WTC11 (cell line): ENCODE measurements around the gene ITGA2B. TPM values are rescaled to one million over a fixed set of nuclear protein-coding genes. Genes with fewer than 3 reads are reported as not detected.

Source experiments
- ATAC-seq: fragments of 200-7000 bp; cut with Tn5 transposase; 2 replicates; pipeline ENCODE4 v1.10.0; 2021; ENCODE audit warnings: mild to moderate bottlenecking, moderate library complexity
- CTCF ChIA-PET: fragments of 300-600 bp; sonication (Branson Sonifier 250); formaldehyde crosslinking; loops from one replicate; lab custom pipeline; 2021; ENCODE audit warnings: antibody characterized with exemption; lab: Charles Lee
- POLR2A ChIA-PET: fragments of 350-600 bp; sonication (Branson Sonifier 250); formaldehyde crosslinking; loops from one replicate; lab custom pipeline; 2021; ENCODE audit warnings: antibody characterized with exemption; lab: Charles Lee
- DNase-seq: peaks from one replicate; pipeline ENCODE4 v3.0.0; 2021; ENCODE audit warnings: low spot score
- H3K27ac Mint-ChIP-seq: 2 replicates; pipeline ENCODE4 v1.8.0; 2021; ENCODE audit warnings: mixed read lengths
- H3K27me3 Mint-ChIP-seq: 2 replicates; pipeline ENCODE4 v1.8.0; 2021; ENCODE audit warnings: low read depth, mild to moderate bottlenecking, moderate library complexity, mixed read lengths
- H3K36me3 Mint-ChIP-seq: 2 replicates; pipeline ENCODE4 v1.8.0; 2021; ENCODE audit warnings: mixed read lengths
- H3K4me1 Mint-ChIP-seq: 2 replicates; pipeline ENCODE4 v1.8.0; 2022; ENCODE audit warnings: mixed read lengths
- H3K4me3 Mint-ChIP-seq: 2 replicates; pipeline ENCODE4 v1.8.0; 2021; ENCODE audit warnings: mild to moderate bottlenecking, moderate library complexity, mixed read lengths
- H3K9me3 Mint-ChIP-seq: 2 replicates; pipeline ENCODE4 v1.8.0; 2021; ENCODE audit warnings: mixed read lengths
- ARID4B ChIP-seq: sonication (generic); formaldehyde crosslinking; IDR thresholded peaks from 2 replicates; pipeline ENCODE4 v1.8.0; 2023; ENCODE audit warnings: missing genetic modification reagents, mild to moderate bottlenecking, borderline replicate concordance
- CREM ChIP-seq: sonication (generic); formaldehyde crosslinking; IDR thresholded peaks from 2 replicates; pipeline ENCODE4 v1.8.1; 2022; ENCODE audit warnings: mild to moderate bottlenecking, missing genetic modification reagents, moderate library complexity
- E2F1 ChIP-seq: sonication (generic); formaldehyde crosslinking; IDR thresholded peaks from 2 replicates; pipeline ENCODE4 v1.8.0; 2022; ENCODE audit warnings: mild to moderate bottlenecking, missing genetic modification reagents
- ELF4 ChIP-seq: sonication (generic); formaldehyde crosslinking; IDR thresholded peaks from 2 replicates; pipeline ENCODE4 v1.8.1; 2022; ENCODE audit warnings: low read depth, mild to moderate bottlenecking, moderate library complexity, missing genetic modification reagents
- FOXK1 ChIP-seq: sonication (generic); formaldehyde crosslinking; IDR thresholded peaks from 2 replicates; pipeline ENCODE4 v1.8.0; 2022; ENCODE audit warnings: mild to moderate bottlenecking, moderate library complexity, missing genetic modification reagents
- FOXP4 ChIP-seq: sonication (generic); formaldehyde crosslinking; IDR thresholded peaks from 2 replicates; pipeline ENCODE4 v1.8.0; 2022; ENCODE audit warnings: mild to moderate bottlenecking, missing genetic modification reagents
- HMGA2 ChIP-seq: fragments of 250-450 bp; sonication (Bioruptor Pico); IDR thresholded peaks from 2 replicates; pipeline ENCODE4 v1.4.0; 2021; ENCODE audit warnings: mild to moderate bottlenecking, moderate library complexity
- JUN ChIP-seq: sonication (generic); formaldehyde crosslinking; IDR thresholded peaks from 2 replicates; pipeline ENCODE4 v1.8.0; 2023; ENCODE audit warnings: mild to moderate bottlenecking, missing genetic modification reagents
- KAT7 ChIP-seq: sonication (generic); formaldehyde crosslinking; IDR thresholded peaks from 2 replicates; pipeline ENCODE4 v1.8.1; 2023; ENCODE audit warnings: missing genetic modification reagents, mild to moderate bottlenecking, borderline replicate concordance
- MYBL2 ChIP-seq: sonication (generic); formaldehyde crosslinking; IDR thresholded peaks from 2 replicates; pipeline ENCODE4 v1.8.1; 2023; ENCODE audit warnings: mild to moderate bottlenecking, moderate library complexity, missing genetic modification reagents
- NFE2L1 ChIP-seq: sonication (generic); formaldehyde crosslinking; IDR thresholded peaks from 2 replicates; pipeline ENCODE4 v1.8.1; 2023; ENCODE audit warnings: missing genetic modification reagents
- NFYB ChIP-seq: sonication (generic); formaldehyde crosslinking; conservative IDR thresholded peaks from 2 replicates; pipeline ENCODE4 v1.8.0; 2022; ENCODE audit warnings: low read depth, missing genetic modification reagents
- OVOL2 ChIP-seq: fragments of 250-450 bp; sonication (Bioruptor Pico); IDR thresholded peaks from 2 replicates; pipeline ENCODE4 v1.9.0; 2021; ENCODE audit warnings: mild to moderate bottlenecking, borderline replicate concordance
- SP1 ChIP-seq: sonication (generic); formaldehyde crosslinking; conservative IDR thresholded peaks from 2 replicates; pipeline ENCODE4 v1.8.1; 2022; ENCODE audit warnings: missing genetic modification reagents
- TCF7 ChIP-seq: sonication (generic); formaldehyde crosslinking; IDR thresholded peaks from 2 replicates; pipeline ENCODE4 v1.8.0; 2022; ENCODE audit warnings: mild to moderate bottlenecking, low read depth, missing genetic modification reagents, moderate library complexity
- TP53 ChIP-seq: sonication (generic); formaldehyde crosslinking; IDR thresholded peaks from 2 replicates; pipeline ENCODE4 v1.8.1; 2023; ENCODE audit warnings: mild to moderate bottlenecking, missing genetic modification reagents
- USF1 ChIP-seq: sonication (generic); formaldehyde crosslinking; IDR thresholded peaks from 2 replicates; pipeline ENCODE4 v1.8.0; 2022; ENCODE audit warnings: mild to moderate bottlenecking, missing genetic modification reagents
- ZNF121 ChIP-seq: sonication (generic); formaldehyde crosslinking; IDR thresholded peaks from 2 replicates; pipeline ENCODE4 v1.8.0; 2023; ENCODE audit warnings: missing genetic modification reagents
- ZNF138 ChIP-seq: sonication (generic); formaldehyde crosslinking; conservative IDR thresholded peaks from 2 replicates; pipeline ENCODE4 v1.8.1; 2022; ENCODE audit warnings: mild to moderate bottlenecking, moderate library complexity, missing genetic modification reagents
- ZNF281 ChIP-seq: sonication (generic); formaldehyde crosslinking; IDR thresholded peaks from 2 replicates; pipeline ENCODE4 v1.8.0; 2023; ENCODE audit warnings: mild to moderate bottlenecking, missing genetic modification reagents
- ZSCAN18 ChIP-seq: fragments of 250-450 bp; sonication (Bioruptor Pico); IDR thresholded peaks from 2 replicates; pipeline ENCODE4 v2.1.2; 2022; ENCODE audit warnings: mild to moderate bottlenecking, moderate library complexity
- total RNA-seq: library from RNA; stranded (reverse); gene quantifications from 3 replicates; pipeline ENCODE4 v1.2.3, GENCODE V29; 2021

Gene ITGA2B
- total RNA-seq, 1 experiment from 2014 or later: 21.5 TPM

GRCh38 chr17:44326861-44327444 lies 62.5 kb downstream of the ITGA2B start (continued):
- TF ChIP-seq ARID4B (CRISPR knock-in tag) (peak; percentile 36; the same call in 1 of the 2 replicates), MYBL2 (no peak; the same call in 1 of the 2 replicates)
- TF ChIP-seq, all 79 proteins: peak for 11

- CTCF ChIA-PET: interaction anchor here (0.6 to 3.1 kb wide), 14 partner anchors 8 to 156 kb away, joined by 3 to 33 read pairs (median 6); partner anchors contain the start of genes GRN and RUNDC3A
- ATAC-seq: peak; percentile 71
- TF ChIP-seq ZNF121 (no peak), TP53 (CRISPR knock-in tag) (peak; percentile 22; the same call in 1 of the 2 replicates), SP1 (CRISPR knock-in tag) (peak; percentile 99), HMGA2 (CRISPR knock-in tag) (0 out of 2 replicates have a peak, but pooled peaks have one; percentile 9), ZNF138 (CRISPR knock-in tag) (no peak), FOXP4 (CRISPR knock-in tag) (peak; percentile 62; the same call in 1 of the 2 replicates), KAT7 (peak; percentile 88; the same call in 1 of the 2 replicates), JUN (CRISPR knock-in tag) (no peak), E2F1 (CRISPR knock-in tag) (0 out of 2 replicates have a peak, but pooled peaks have one; percentile 49), NFE2L1 (CRISPR knock-in tag) (peak; percentile 67), TCF7 (CRISPR knock-in tag) (no peak), FOXK1 (CRISPR knock-in tag) (peak; percentile 39; the same call in 1 of the 2 replicates), USF1 (CRISPR knock-in tag) (no peak), ZNF281 (CRISPR knock-in tag) (no peak), ELF4 (CRISPR knock-in tag) (0 out of 2 replicates have a peak, but pooled peaks have one; percentile 64), ZSCAN18 (peak; percentile 76; the same call in 1 of the 2 replicates), CREM (CRISPR knock-in tag) (peak; percentile 76; the same call in 1 of the 2 replicates), OVOL2 (CRISPR knock-in tag) (no peak), NFYB (no peak)
Measured at GRCh38 chr17:44324571-44325275, 64.7 kb downstream of the ITGA2B start, which contains the start of gene SLC25A39. Gene SLC25A39 (minus strand): TSS chr17:44324823. CDS start chr17:44323562, 1,261 bp downstream.

More at GRCh38 chr17:44324571-44325275, 64.7 kb downstream of the ITGA2B start, which contains the start of gene SLC25A39:
- Mint-ChIP-seq H3K36me3 (peaks cover 12% of the 10 kb centered on the region), H3K4me3 (peak within 1 kb of the TSS; percentile 86), H3K4me1 (peaks cover 13% of the 10 kb centered on the region), H3K9me3 (no peaks in the 10 kb centered on the region), H3K27me3 (peaks cover 8% of the 10 kb centered on the region), H3K27ac (peak within 1 kb of the TSS; percentile 76)
- POLR2A ChIA-PET: interaction anchor here (0.6 to 1.9 kb wide), 4 partner anchors 10 to 103 kb away, joined by 3 to 8 read pairs (median 4); partner anchors contain the start of gene RUNDC3A
- peak; percentile 94 for DNase-seq
